Endothelial cell of umbilical vein (primary cell): Measurements from ENCODE around the gene FYTTD1. TPM values are rescaled to one million over a fixed set of nuclear protein-coding genes. Genes with fewer than 3 reads are reported as not detected.

Source experiments
- BruUV-seq: library from RNA; stranded (reverse); fragments of 400-500 nt; replicated peaks from 2 replicates; lab custom pipeline; 2021; lab: Mats Ljungman, UMichigan
- CTCF ChIA-PET: fragments of 300-600, 350-600 bp; sonication (Branson Sonifier 250); formaldehyde crosslinking; loops from one replicate; lab custom pipeline; 2021; ENCODE audit warnings: antibody characterized with exemption, inconsistent platforms; lab: Charles Lee
- POLR2A ChIA-PET: fragments of 300-600, 350-600 bp; sonication (Branson Sonifier 250); formaldehyde crosslinking; loops from one replicate; lab custom pipeline; 2021; ENCODE audit warnings: antibody characterized with exemption, inconsistent platforms; lab: Charles Lee
- DNase-seq: peaks from one replicate; pipeline ENCODE4 v3.0.0-alpha.2; 2011; ENCODE audit warnings: low read depth, low spot score
- FAIRE-seq: peaks from 2 replicates; lab custom pipeline; 2011; peaks lifted over from hg19 to GRCh38; lab: Jason Lieb, UNC
- H2AFZ ChIP-seq: 2 replicates; pipeline ENCODE4 v1.6.0; 2012; ENCODE audit warnings: low read depth, low read length, control low read depth, inconsistent platforms
- H3K27ac ChIP-seq: 2 replicates; pipeline ENCODE4 v1.5.1; 2011; ENCODE audit warnings: low read depth, mild to moderate bottlenecking, control low read depth, low read length, moderate library complexity; ENCODE audit not compliant: insufficient read depth
- H3K27me3 ChIP-seq, 2 experiments: 2 replicates each; pipeline versions ENCODE4 v1.6.0 to v1.6.1; 2011; ENCODE audit warnings: low read length in 2 of 2, mixed read lengths in 1 of 2; ENCODE audit not compliant: control insufficient read depth in 2 of 2, insufficient read depth in 2 of 2
- H3K36me3 ChIP-seq, 2 experiments: 2 replicates in 1 of 2; 3 replicates in 1 of 2; pipeline ENCODE4 v1.5.1; 2011; ENCODE audit warnings: low read length in 2 of 2, mild to moderate bottlenecking in 1 of 2, moderate library complexity in 1 of 2; ENCODE audit not compliant: control insufficient read depth in 2 of 2, insufficient read depth in 2 of 2; ENCODE audit errors: extremely low read depth in 1 of 2
- H3K4me1 ChIP-seq: 3 replicates; pipeline ENCODE4 v1.5.1; 2011; ENCODE audit warnings: mild to moderate bottlenecking, low read length; ENCODE audit not compliant: control insufficient read depth, insufficient read depth; ENCODE audit errors: extremely low read depth
- H3K4me2 ChIP-seq: 2 replicates; pipeline ENCODE4 v1.6.1; 2011; ENCODE audit warnings: low read length, control low read depth, mixed read lengths; ENCODE audit not compliant: insufficient read depth
- H3K4me3 ChIP-seq, 3 experiments: fragments of 200-600 bp in 1 of 3; sonication (generic), shearing (Covaris generic) in 1 of 3; replicated peaks in 1 of 3; 2 replicates each; pipeline ENCODE4 v1.5.1; 2011 to 2016; ENCODE audit warnings: control low read depth in 3 of 3, low read length in 3 of 3, mild to moderate bottlenecking in 2 of 3, inconsistent platforms in 1 of 3, low read depth in 1 of 3, moderate library complexity in 1 of 3; ENCODE audit not compliant: insufficient read depth in 1 of 3
- H3K79me2 ChIP-seq: 2 replicates; pipeline ENCODE4 v1.6.0; 2012; ENCODE audit warnings: low read length, inconsistent platforms; ENCODE audit not compliant: control insufficient read depth, insufficient read depth
- H3K9ac ChIP-seq: replicated peaks from 2 replicates; pipeline ENCODE3; 2011; ENCODE audit warnings: low read length, control low read depth; ENCODE audit not compliant: insufficient read depth; ENCODE audit errors: extremely low read depth
- H3K9me1 ChIP-seq: replicated peaks from 3 replicates; pipeline ENCODE4 v1.6.0; 2011; ENCODE audit warnings: mild to moderate bottlenecking, low read length; ENCODE audit not compliant: control insufficient read depth, insufficient read depth; ENCODE audit errors: extremely low read depth
- H3K9me3 ChIP-seq: replicated peaks from 2 replicates; pipeline ENCODE4 v1.5.1; 2012; ENCODE audit warnings: low read length, inconsistent platforms; ENCODE audit not compliant: control insufficient read depth, insufficient read depth
- H4K20me1 ChIP-seq: replicated peaks from 2 replicates; pipeline ENCODE3; 2011; ENCODE audit warnings: mild to moderate bottlenecking, low read length; ENCODE audit not compliant: control insufficient read depth, insufficient read depth; ENCODE audit errors: extremely low read depth
- EZH2 ChIP-seq: IDR thresholded peaks from 2 replicates; pipeline ENCODE4 v1.6.1; 2012; ENCODE audit warnings: borderline replicate concordance, low read depth, mild to moderate bottlenecking, moderate library complexity, low read length, inconsistent platforms; ENCODE audit not compliant: severe bottlenecking
- FOS ChIP-seq: IDR thresholded peaks from 2 replicates; pipeline ENCODE4 v1.6.1; 2011; ENCODE audit warnings: mild to moderate bottlenecking, low read length, moderate library complexity, borderline replicate concordance; ENCODE audit not compliant: insufficient read depth
- GATA2 ChIP-seq: IDR thresholded peaks from 2 replicates; pipeline ENCODE4 v1.7.0; 2011; ENCODE audit warnings: low read depth, mild to moderate bottlenecking, moderate library complexity, mixed read lengths, low read length; ENCODE audit not compliant: insufficient read length, insufficient read depth
- JUN ChIP-seq: IDR thresholded peaks from 2 replicates; pipeline ENCODE4 v1.6.1; 2011; ENCODE audit warnings: borderline replicate concordance, low read depth; ENCODE audit not compliant: insufficient read length, insufficient read depth
- MYC ChIP-seq: IDR thresholded peaks from one replicate; pipeline ENCODE4 v1.6.1; 2011; ENCODE audit warnings: mild to moderate bottlenecking, low read depth, low read length
- POLR2A ChIP-seq: IDR thresholded peaks from 2 replicates; pipeline ENCODE4 v1.6.1; 2012; ENCODE audit warnings: low read depth, mild to moderate bottlenecking, control low read depth, low read length
- POLR2AphosphoS5 ChIP-seq: IDR thresholded peaks from 2 replicates; pipeline ENCODE4 v1.6.1; 2012; ENCODE audit warnings: low read depth, mild to moderate bottlenecking, control low read depth, low read length, moderate library complexity; ENCODE audit not compliant: insufficient read depth
- dilution Hi-C: fragments of 300-500 bp; cut with MboI; formaldehyde crosslinking; loops from one replicate; pipeline ENCODE4 v1.15.0; 2019; ENCODE audit warnings: low sequenced_read_pairs; ENCODE audit not compliant: extremely low pct_ligation_motif_present
- intact Hi-C: fragments of 100-400 bp; cut with micrococcal nuclease; formaldehyde crosslinking; loops from one replicate; pipeline ENCODE4 v1.10.0; 2022
- polyA plus RNA-seq, 4 experiments: library from polyadenylated mRNA; depleted of rRNA in 3 of 4; stranded (reverse) in 3 of 4; unstranded in 1 of 4; fragments of >200 nt; gene quantifications; 2 replicates each; pipeline versions ENCODE4 v1.2.1 to v1.2.3, GENCODE V29; 2011 to 2012; ENCODE audit warnings: missing spikeins in 1 of 4
- total RNA-seq: library from RNA; stranded (reverse); gene quantifications from 2 replicates; pipeline ENCODE4 v1.2.3, GENCODE V29; 2021
- TF ChIP-seq, protein P1 (sequence below): IDR thresholded peaks from 2 replicates; pipeline ENCODE4 v1.6.1; 2011; ENCODE audit not compliant: insufficient read depth, insufficient read length
- TF ChIP-seq, protein P2 (sequence below), 2 donors: IDR thresholded peaks; 1 replicate in 1 of 2; 2 replicates in 1 of 2; pipeline ENCODE4 v1.5.1; 2011; ENCODE audit warnings: low read length in 2 of 2, mild to moderate bottlenecking in 2 of 2, moderate library complexity in 2 of 2, control low read depth in 1 of 2, inconsistent platforms in 1 of 2, low read depth in 1 of 2; ENCODE audit not compliant: insufficient read depth in 1 of 2; ENCODE audit errors: extremely low read depth in 1 of 2

The FYTTD1 gene
- total and polyA plus RNA-seq, 2 donors (not counting 3 experiments of a cell fraction or from before 2014, with no cell fraction given), result 8.9 to 52.3 TPM

DNA sequence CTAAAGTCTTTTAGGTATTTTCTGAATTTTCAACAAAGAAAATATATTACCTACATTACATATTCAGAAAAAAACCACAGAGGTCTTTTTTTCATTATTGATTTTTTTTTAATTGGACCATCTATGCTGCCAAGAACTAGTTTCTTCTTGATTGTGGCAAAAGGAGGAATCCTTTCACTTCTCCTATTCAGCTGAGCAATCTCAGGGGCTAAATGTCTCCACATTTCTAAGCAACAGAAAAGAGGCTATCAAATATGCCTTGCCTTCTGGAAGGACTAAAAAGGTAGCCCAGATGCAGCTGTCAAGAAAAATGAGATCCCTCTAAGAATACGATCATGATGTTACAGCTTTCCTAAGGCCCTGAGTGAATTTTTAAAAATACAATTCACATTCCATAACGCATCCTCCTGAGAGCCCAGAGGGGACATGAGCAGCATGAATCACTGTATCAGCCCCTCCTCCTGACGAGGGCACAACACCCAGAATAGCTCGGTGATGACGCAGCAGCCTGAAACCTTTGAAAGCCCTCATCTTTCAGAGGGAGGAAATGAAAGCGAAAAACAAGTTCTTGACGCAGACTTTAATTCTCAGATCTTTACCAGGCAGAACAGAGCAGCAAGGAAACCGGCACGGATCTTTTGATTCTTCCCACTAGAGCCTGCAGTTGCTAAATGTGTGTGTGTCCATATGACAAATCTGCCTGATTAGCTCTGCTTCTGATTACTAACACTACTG lies 37.5 kb upstream of the FYTTD1 start:
- Histone ChIP-seq H3K9ac (peak overlapping the region; percentile 96), H3K27ac (peak overlapping the region; percentile 71), H3K4me2 (peak overlapping the region; percentile 96), H4K20me1 (no peaks in the 10 kb centered on the region), H2AFZ (peak overlapping the region; percentile 8), H3K27me3 (no peaks in the 10 kb centered on the region), H3K4me1 (peaks cover 26% of the 10 kb centered on the region), H3K9me1 (no peaks in the 10 kb centered on the region), H3K4me3 (peak overlapping the region in 1 of 3 experiments; percentile 70), H3K9me3 (no peaks in the 10 kb centered on the region), H3K79me2 (no peaks in the 10 kb centered on the region), H3K36me3 (no peaks in the 10 kb centered on the region)
- intact Hi-C loops (loop anchor here (1.0 kb wide), 2 partner anchors 24 to 38 kb away; partner anchors contain the start of gene RUBCN), dilution Hi-C loops (no loop called here)
- POLR2A ChIA-PET, result interaction anchor here (0.6 kb wide), 1 partner anchor 76 kb away, joined by 3 read pairs; no protein-coding TSS in a partner anchor
- FAIRE-seq, result peak; percentile 92
- DNase-seq, result peak; percentile 98
- BruUV-seq, result TSS peak; percentile 88
- TF ChIP-seq GATA2, result no peak
- TF ChIP-seq FOS, result peak; percentile 96
- TF ChIP-seq POLR2A, result peak; percentile 46
- TF ChIP-seq, protein P1, sequence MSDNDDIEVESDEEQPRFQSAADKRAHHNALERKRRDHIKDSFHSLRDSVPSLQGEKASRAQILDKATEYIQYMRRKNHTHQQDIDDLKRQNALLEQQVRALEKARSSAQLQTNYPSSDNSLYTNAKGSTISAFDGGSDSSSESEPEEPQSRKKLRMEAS, result no peak
- no peak for TF ChIP-seq POLR2AphosphoS5
- TF ChIP-seq, protein P2, sequence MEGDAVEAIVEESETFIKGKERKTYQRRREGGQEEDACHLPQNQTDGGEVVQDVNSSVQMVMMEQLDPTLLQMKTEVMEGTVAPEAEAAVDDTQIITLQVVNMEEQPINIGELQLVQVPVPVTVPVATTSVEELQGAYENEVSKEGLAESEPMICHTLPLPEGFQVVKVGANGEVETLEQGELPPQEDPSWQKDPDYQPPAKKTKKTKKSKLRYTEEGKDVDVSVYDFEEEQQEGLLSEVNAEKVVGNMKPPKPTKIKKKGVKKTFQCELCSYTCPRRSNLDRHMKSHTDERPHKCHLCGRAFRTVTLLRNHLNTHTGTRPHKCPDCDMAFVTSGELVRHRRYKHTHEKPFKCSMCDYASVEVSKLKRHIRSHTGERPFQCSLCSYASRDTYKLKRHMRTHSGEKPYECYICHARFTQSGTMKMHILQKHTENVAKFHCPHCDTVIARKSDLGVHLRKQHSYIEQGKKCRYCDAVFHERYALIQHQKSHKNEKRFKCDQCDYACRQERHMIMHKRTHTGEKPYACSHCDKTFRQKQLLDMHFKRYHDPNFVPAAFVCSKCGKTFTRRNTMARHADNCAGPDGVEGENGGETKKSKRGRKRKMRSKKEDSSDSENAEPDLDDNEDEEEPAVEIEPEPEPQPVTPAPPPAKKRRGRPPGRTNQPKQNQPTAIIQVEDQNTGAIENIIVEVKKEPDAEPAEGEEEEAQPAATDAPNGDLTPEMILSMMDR (IDR thresholded peaks at IDR 0.05; ENCODE audit: extremely low read depth in 1 of 2, insufficient read depth in 1 of 2, low read depth in 1 of 2, low read length in 2 of 2), result no peak
- no peak for TF ChIP-seq MYC
- TF ChIP-seq EZH2, result no peak
- peak; percentile 89 for TF ChIP-seq JUN
- CTCF ChIA-PET, result interaction anchor here (0.9 to 1.9 kb wide), 6 partner anchors 9 to 113 kb away, joined by 3 to 6 read pairs (median 4); partner anchors contain the start of gene FYTTD1
